ENCODE measurements around the gene PHLPP1. TPM values are rescaled to one million over a fixed set of nuclear protein-coding genes. Genes with fewer than 3 reads are reported as not detected.

Gene PHLPP1
- total RNA-seq, 1 experiment from 2014 or later, result 14.1 TPM

DNA sequence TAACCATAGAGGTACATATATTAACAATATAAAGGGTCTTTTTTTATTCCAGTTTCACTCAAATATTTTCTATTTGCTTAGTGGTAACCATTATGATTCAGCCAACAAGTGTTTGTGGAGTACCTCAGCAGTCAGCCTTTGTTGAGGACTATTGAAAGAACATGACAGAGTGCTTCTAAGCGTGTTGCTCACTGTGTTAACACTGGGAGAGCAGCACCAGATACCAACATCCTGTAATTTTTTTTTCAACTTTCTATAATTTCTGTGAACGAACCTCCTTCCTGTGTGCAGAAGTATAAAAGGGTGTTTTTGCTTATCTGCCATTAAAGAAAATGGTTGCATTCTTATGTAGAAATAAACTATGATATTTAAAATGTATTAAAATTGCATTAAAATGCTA lies 239.0 kb downstream of the PHLPP1 start:
- Histone ChIP-seq H3K9me2 (replicated peaks; ENCODE audit: low read length) (no peaks in the 10 kb centered on the region), H2AFZ (ENCODE audit: low read length) (no peak overlapping the region), H3K79me2 (ENCODE audit: low read length) (no peaks in the 10 kb centered on the region), H3K4me2 (ENCODE audit: low read length) (peak overlapping the region; percentile 60), H3K36me3 (ENCODE audit: low read depth, low read length) (no peaks in the 10 kb centered on the region; the same call in 1 of the 2 replicates), H3K27ac (ENCODE audit: low read length) (peak overlapping the region; percentile 73), H3F3A (ENCODE audit: low read length, unreplicated experiment) (no peaks in the 10 kb centered on the region), H3K9ac (ENCODE audit: low read length) (peak overlapping the region; percentile 23; the same call in 1 of the 2 replicates), H4K20me1 (ENCODE audit: low read length) (no peaks in the 10 kb centered on the region), H3K4me1 (ENCODE audit: insufficient read depth, low read length) (peaks cover 33% of the 10 kb centered on the region), H3K4me3 (ENCODE audit: low read length) (no peak overlapping the region), H3K9me3 (ENCODE audit: low read length) (no peaks in the 10 kb centered on the region), H3K27me3 (ENCODE audit: low read length) (no peaks in the 10 kb centered on the region)
- TF ChIP-seq EZH2phosphoT487 (IDR thresholded peaks at IDR 0.05; ENCODE audit: borderline replicate concordance, low read length), result no peak
- TF ChIP-seq EZH2 (IDR thresholded peaks at IDR 0.05; ENCODE audit: low read length, unreplicated experiment), result no peak
- TF ChIP-seq, protein P1, sequence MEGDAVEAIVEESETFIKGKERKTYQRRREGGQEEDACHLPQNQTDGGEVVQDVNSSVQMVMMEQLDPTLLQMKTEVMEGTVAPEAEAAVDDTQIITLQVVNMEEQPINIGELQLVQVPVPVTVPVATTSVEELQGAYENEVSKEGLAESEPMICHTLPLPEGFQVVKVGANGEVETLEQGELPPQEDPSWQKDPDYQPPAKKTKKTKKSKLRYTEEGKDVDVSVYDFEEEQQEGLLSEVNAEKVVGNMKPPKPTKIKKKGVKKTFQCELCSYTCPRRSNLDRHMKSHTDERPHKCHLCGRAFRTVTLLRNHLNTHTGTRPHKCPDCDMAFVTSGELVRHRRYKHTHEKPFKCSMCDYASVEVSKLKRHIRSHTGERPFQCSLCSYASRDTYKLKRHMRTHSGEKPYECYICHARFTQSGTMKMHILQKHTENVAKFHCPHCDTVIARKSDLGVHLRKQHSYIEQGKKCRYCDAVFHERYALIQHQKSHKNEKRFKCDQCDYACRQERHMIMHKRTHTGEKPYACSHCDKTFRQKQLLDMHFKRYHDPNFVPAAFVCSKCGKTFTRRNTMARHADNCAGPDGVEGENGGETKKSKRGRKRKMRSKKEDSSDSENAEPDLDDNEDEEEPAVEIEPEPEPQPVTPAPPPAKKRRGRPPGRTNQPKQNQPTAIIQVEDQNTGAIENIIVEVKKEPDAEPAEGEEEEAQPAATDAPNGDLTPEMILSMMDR (conservative IDR thresholded peaks at IDR 0.05; ENCODE audit: low read depth, low read length), result no peak
- POLR2A ChIA-PET (ENCODE audit: unreplicated experiment), result no interaction called here
- peak; percentile 93 for ATAC-seq
- CTCF ChIA-PET, result no interaction called here
- intact Hi-C loops (cut with micrococcal nuclease), result loop anchor here (2.0 to 10.0 kb wide), 3 partner anchors 22 to 370 kb away; no protein-coding TSS in a partner anchor
- peak; percentile 85 for DNase-seq
- no TSS peak for BruUV-seq (replicated peaks)

DNA sequence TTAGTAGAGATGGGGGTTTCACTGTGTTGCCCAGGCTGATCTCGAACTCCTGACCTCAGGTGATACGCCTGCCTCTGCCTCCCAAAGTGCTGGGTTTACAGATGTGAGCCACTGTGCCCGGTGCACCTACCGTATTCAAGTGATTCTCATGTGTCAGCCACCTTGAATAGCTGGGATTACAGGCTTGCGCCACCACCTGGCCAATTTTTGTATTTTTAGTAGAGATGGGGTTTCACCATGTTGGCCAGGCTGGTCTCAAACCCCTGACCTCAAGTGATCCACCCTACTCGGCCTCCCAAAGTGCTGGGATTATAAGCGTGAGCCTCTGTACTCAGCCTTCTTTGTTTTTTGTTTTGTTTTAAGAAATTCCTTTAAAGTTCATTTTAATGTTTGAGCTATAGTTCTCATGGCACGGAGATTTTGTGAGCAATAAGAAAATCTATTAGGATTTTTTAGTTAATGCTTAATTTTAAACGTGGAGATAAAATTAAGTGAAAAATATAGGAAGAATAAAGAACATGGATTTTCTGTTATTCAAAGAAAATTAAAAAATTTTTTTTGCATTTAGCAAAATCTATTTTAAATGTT lies 242.6 kb downstream of the PHLPP1 start:
- Histone ChIP-seq H4K20me1 (ENCODE audit: low read length) (no peaks in the 10 kb centered on the region), H3F3A (ENCODE audit: low read length, unreplicated experiment) (no peaks in the 10 kb centered on the region), H3K79me2 (ENCODE audit: low read length) (no peaks in the 10 kb centered on the region), H2AFZ (ENCODE audit: low read length) (no peak overlapping the region), H3K36me3 (ENCODE audit: low read depth, low read length) (no peaks in the 10 kb centered on the region; the same call in 1 of the 2 replicates), H3K4me2 (ENCODE audit: low read length) (no peak overlapping the region), H3K27me3 (ENCODE audit: low read length) (no peaks in the 10 kb centered on the region), H3K27ac (ENCODE audit: low read length) (no peak overlapping the region), H3K9ac (ENCODE audit: low read length) (no peak overlapping the region), H3K9me3 (ENCODE audit: low read length) (no peaks in the 10 kb centered on the region), H3K4me1 (ENCODE audit: insufficient read depth, low read length) (peaks cover 23% of the 10 kb centered on the region), H3K4me3 (ENCODE audit: low read length) (no peak overlapping the region), H3K9me2 (replicated peaks; ENCODE audit: low read length) (no peaks in the 10 kb centered on the region)
- DNase-seq (peak; percentile 68), ATAC-seq (peak; percentile 45)
- no TSS peak for BruUV-seq (replicated peaks)
- intact Hi-C loops (cut with micrococcal nuclease), result loop anchor here (1.0 to 10.0 kb wide), 2 partner anchors 243 to 373 kb away; partner anchors contain the start of gene PHLPP1
- ChIA-PET CTCF (interaction anchor here (1.0 to 1.2 kb wide), 3 partner anchors 13 to 248 kb away, joined by 3 to 6 read pairs (median 4); no protein-coding TSS in a partner anchor), POLR2A (ENCODE audit: unreplicated experiment) (interaction anchor here (0.6 to 0.9 kb wide), 2 partner anchors 33 to 326 kb away, joined by 4 to 10 read pairs; no protein-coding TSS in a partner anchor)
- TF ChIP-seq, protein P1 (conservative IDR thresholded peaks at IDR 0.05; ENCODE audit: low read depth, low read length), result peak; percentile 61
- TF ChIP-seq EZH2phosphoT487 (IDR thresholded peaks at IDR 0.05; ENCODE audit: borderline replicate concordance, low read length) (no peak), EZH2 (IDR thresholded peaks at IDR 0.05; ENCODE audit: low read length, unreplicated experiment) (no peak)

DNA sequence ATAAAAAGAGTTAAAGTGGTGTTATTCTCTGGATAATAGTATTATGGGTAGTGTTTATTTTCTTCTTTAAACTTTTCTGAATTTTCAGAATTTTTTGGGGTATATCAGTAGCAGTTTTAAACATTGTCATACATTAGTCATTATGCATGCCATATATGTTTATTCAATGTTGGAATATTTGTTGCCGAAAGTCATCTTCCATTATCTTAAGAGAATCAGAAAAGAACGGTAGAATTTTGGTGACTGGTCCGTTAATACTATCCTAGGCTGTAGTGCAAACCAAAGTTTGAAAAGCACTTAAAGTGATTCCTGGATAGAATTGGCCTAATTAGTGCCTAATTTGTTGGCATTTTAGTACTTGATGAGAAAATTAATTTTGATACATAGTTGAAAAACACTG lies 244.1 kb downstream of the PHLPP1 start:
- CTCF ChIA-PET, result no interaction called here
- intact Hi-C loops (cut with micrococcal nuclease), result loop anchor here (10.0 kb wide), 1 partner anchor 375 kb away; no protein-coding TSS in a partner anchor
- Histone ChIP-seq H3K9ac (ENCODE audit: low read length) (no peak overlapping the region), H4K20me1 (ENCODE audit: low read length) (no peaks in the 10 kb centered on the region), H3K9me2 (replicated peaks; ENCODE audit: low read length) (no peaks in the 10 kb centered on the region), H3K4me1 (ENCODE audit: insufficient read depth, low read length) (peaks cover 8% of the 10 kb centered on the region), H3K4me3 (ENCODE audit: low read length) (no peak overlapping the region), H3K4me2 (ENCODE audit: low read length) (no peak overlapping the region), H2AFZ (ENCODE audit: low read length) (no peak overlapping the region), H3F3A (ENCODE audit: low read length, unreplicated experiment) (no peaks in the 10 kb centered on the region), H3K27ac (ENCODE audit: low read length) (no peak overlapping the region), H3K27me3 (ENCODE audit: low read length) (no peaks in the 10 kb centered on the region), H3K36me3 (ENCODE audit: low read depth, low read length) (no peaks in the 10 kb centered on the region; the same call in 1 of the 2 replicates), H3K9me3 (ENCODE audit: low read length) (no peaks in the 10 kb centered on the region), H3K79me2 (ENCODE audit: low read length) (no peaks in the 10 kb centered on the region)
- ATAC-seq (no peak), DNase-seq (no peak)
- BruUV-seq (replicated peaks), result no TSS peak
- POLR2A ChIA-PET (ENCODE audit: unreplicated experiment), result interaction anchor here (0.7 kb wide), 1 partner anchor 370 kb away, joined by 3 read pairs; no protein-coding TSS in a partner anchor
- TF ChIP-seq, protein P1 (conservative IDR thresholded peaks at IDR 0.05; ENCODE audit: low read depth, low read length), result no peak
- no peak for TF ChIP-seq EZH2phosphoT487 (IDR thresholded peaks at IDR 0.05; ENCODE audit: borderline replicate concordance, low read length)
- no peak for TF ChIP-seq EZH2 (IDR thresholded peaks at IDR 0.05; ENCODE audit: low read length, unreplicated experiment)

All from PC-3 (cell line).